Right ventricle myocardium inferior (tissue), 1 donor: ENCODE measurements around the gene VEGFC. TPM values are rescaled to one million over a fixed set of nuclear protein-coding genes. Genes with fewer than 3 reads are reported as not detected.

Source experiments
- ATAC-seq: fragments of 200-7000 bp; cut with Tn5 transposase; one replicate; pipeline ENCODE4 v1.9.1; 2020; ENCODE audit warnings: mild to moderate bottlenecking, moderate library complexity
- DNase-seq: peaks from one replicate; pipeline ENCODE4 v3.0.0; 2021; ENCODE audit errors: missing footprints
- intact Hi-C: fragments of 100-400 bp; cut with DNase I; formaldehyde crosslinking; loops from one replicate; pipeline ENCODE4 v1.11.0; 2022
- total RNA-seq: library from RNA; stranded (reverse); fragmentation: NEBNext Ultra II Directional; extraction: Animal tissue kit (Norgen Biotek cat#: 25700); gene quantifications from one replicate; pipeline ENCODE4 v1.2.1, GENCODE V29; 2021
- donor health status: DM: no; HTN: yes; CAD: no; lungs with severe emphysema.

VEGFC gene
- total RNA-seq, 1 donor from 2014 or later, result 6.0 TPM

DNA sequence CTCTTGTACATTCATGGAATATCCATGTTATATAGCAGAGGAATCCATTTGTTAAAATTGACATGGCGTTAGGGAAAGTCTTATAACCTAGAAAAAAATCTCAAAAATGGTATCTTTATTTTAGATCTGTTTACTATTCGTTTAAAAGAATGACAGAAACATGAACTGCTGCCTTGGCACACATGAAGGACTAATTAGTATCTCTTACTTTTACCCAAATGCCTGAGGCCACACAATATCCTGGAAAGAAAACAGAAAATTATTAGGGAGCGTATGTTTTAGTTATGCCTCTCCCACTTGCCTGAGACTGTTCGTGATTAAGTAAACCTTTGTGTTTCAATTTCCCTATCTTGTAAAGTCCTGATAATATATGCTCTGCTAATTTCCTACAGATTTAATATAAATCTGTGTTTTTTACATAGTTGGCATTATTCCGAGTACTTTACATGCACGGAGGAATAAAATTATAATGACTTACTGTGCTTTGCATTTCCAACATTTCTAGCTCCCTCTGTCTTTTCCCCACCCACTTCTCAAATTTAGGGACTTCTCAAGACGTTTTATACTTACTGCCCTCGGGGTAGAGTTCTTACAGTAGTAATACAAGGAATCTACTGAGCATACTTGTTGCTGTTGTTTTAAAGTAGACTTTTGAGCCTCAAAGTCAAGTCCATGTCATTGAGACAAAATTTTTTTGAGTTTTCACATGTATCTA is 147.3 kb downstream of the VEGFC start:
- ATAC-seq (no peak), DNase-seq (no peak)
- intact Hi-C loops, result loop anchor here (10.0 kb wide), 1 partner anchor 59 kb away; no protein-coding TSS in a partner anchor

GRCh38 chr4:176642472-176642871 is 150.2 kb downstream of the VEGFC start:
- intact Hi-C loops, result loop anchor here (10.0 kb wide), 1 partner anchor 62 kb away; no protein-coding TSS in a partner anchor
- ATAC-seq (no peak), DNase-seq (no peak)

DNA sequence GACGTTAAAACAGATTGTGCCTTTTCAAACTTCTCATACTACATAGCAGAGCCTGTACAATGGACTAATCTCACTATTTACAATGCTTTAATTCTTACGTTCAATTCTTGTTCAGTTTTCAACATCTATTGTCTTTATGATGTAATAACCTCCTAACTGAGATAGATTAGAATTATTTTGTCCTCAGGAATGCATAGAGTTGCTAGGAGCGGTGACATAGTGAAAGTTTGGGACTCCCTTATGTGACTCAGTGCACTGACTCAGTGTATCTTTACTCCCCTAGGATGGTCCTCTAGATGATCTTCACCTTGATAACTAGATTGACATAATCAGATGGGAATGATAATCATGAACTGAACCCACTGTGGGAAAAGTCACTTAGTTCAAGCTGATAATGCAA is 151.5 kb downstream of the VEGFC start:
- no peak for ATAC-seq
- intact Hi-C loops, result loop anchor here (10.0 kb wide), 1 partner anchor 64 kb away; no protein-coding TSS in a partner anchor
- no peak for DNase-seq

DNA sequence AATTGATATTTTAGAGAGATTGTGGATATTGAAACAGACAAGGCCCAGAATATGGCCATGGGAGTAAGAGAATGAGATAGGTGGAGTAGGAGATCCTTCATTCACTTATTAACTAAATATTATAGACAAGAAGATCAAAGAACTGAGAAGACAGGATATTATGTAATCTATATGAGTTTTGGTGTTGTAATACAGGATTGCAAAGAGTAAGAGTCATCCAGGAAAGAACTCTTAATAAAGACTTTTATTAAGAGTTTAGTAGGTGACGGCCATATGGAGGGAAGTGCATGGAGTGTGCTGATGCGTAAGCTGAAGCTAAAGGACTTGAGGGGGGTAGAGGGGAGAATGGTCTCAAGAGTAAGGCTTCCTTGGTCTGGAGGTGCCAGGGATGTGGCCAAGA is 153.7 kb downstream of the VEGFC start:
- ATAC-seq (no peak), DNase-seq (no peak)
- intact Hi-C loops, result loop anchor here (10.0 kb wide), 1 partner anchor 254 kb away; no protein-coding TSS in a partner anchor

GRCh38 chr4:176636292-176636691 is 156.4 kb downstream of the VEGFC start:
- DNase-seq, result no peak
- intact Hi-C loops, result loop anchor here (10.0 kb wide), 1 partner anchor 251 kb away; no protein-coding TSS in a partner anchor

DNA sequence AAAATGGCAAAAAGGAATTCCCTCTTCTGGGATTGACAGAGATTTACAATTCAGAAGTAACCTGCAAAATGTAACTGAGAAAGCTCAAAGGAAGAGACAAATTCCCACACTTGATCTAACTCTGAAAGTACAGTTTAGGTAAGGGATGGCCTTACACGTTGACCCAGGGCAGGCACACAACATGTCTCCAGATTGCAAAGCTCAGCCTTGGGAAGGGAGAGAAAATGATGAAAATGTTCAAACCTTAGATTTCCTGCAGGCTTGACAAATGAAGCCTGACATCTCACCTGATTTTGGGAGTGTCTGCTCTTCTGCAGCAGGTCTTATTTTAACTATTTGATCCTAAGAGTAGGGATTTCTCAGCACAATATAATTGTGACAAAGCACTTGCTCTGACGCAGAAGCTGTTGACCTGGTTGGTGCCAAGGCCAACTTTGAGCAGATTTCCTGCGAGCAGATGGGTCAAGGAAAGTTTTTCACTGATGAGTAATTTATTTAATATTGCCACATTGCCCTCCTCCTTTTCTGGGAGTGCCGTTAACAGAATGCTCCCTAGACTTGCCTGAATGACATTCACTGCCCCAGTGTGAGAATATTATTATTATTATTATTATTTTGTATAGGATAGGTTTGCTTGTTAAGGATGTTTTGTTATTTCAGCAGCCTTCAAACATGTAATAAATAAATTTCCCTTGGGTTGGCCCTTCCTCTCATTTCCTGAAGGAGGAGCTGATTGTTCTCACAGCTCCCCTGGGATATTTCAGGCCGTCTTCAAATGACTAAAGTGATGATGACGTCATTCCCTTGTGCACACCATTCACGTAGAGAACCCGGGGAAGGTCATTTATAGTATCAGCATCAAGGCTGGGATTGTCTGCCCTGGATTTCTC is 157.1 kb downstream of the VEGFC start:
- DNase-seq, result no peak
- intact Hi-C loops, result loop anchor here (10.0 kb wide), 1 partner anchor 251 kb away; no protein-coding TSS in a partner anchor
- no peak for ATAC-seq

More at GRCh38 chr4:176636292-176636691, 156.4 kb downstream of the VEGFC start:
- ATAC-seq, result no peak
